T-helper 1 cell (primary cell): ENCODE results near the gene SSBP2.
A peak's percentile ranks its signal among the peaks of the same experiment; 100 is the strongest.
"Not testable (repeated sequence)": the region's sequence is repeated elsewhere in the genome, so short reads cannot be mapped to it uniquely, and the experiment has no call there.

Experiments used
- DNase-seq, 5 donors: peaks; one replicate each; pipeline ENCODE4 v3.0.0-alpha.2; 2012 to 2020

SSBP2 gene

GRCh38 chr5:81646469-81646995 is 104.4 kb downstream of the SSBP2 start:
- DNase-seq = no peak

GRCh38 chr5:81642210-81642609 is 108.7 kb downstream of the SSBP2 start:
- no peak for DNase-seq

GRCh38 chr5:81639556-81639955 is 111.3 kb downstream of the SSBP2 start:
- no peak for DNase-seq

GRCh38 chr5:81638471-81638870 is 112.4 kb downstream of the SSBP2 start:
- no peak for DNase-seq

- no peak for DNase-seq
Measured at GRCh38 chr5:81633891-81634290, 117.0 kb downstream of the SSBP2 start.

- no peak for DNase-seq
Measured at GRCh38 chr5:81633471-81633870, 117.4 kb downstream of the SSBP2 start.

- peak in 1 of 5 donors; percentile 4 for DNase-seq
Measured at GRCh38 chr5:81632679-81633078, 118.2 kb downstream of the SSBP2 start.

- DNase-seq = peak in 1 of 5 donors; percentile 29
Measured at GRCh38 chr5:81631621-81632020, 119.3 kb downstream of the SSBP2 start.

- peak in 4 of 5 donors; percentile 1 to 79 (median 8) for DNase-seq
Measured at GRCh38 chr5:81631124-81631523, 119.8 kb downstream of the SSBP2 start.

- no peak for DNase-seq
Measured at GRCh38 chr5:81630684-81631083, 120.2 kb downstream of the SSBP2 start.

- DNase-seq = no peak
Measured at GRCh38 chr5:81629986-81630385, 120.9 kb downstream of the SSBP2 start.

- not testable (repeated sequence) for DNase-seq
Measured at GRCh38 chr5:81628061-81628460, 122.8 kb downstream of the SSBP2 start.

- no peak for DNase-seq
Measured at GRCh38 chr5:81626524-81626923, 124.4 kb downstream of the SSBP2 start.

- no peak for DNase-seq
Measured at GRCh38 chr5:81609810-81610375, 141.0 kb downstream of the SSBP2 start.

GRCh38 chr5:81608976-81609375 is 141.9 kb downstream of the SSBP2 start:
- DNase-seq = no peak

- no peak for DNase-seq
Measured at GRCh38 chr5:81607693-81608092, 143.2 kb downstream of the SSBP2 start.

- no peak for DNase-seq
Measured at GRCh38 chr5:81606150-81606549, 144.7 kb downstream of the SSBP2 start.

- no peak for DNase-seq
Measured at GRCh38 chr5:81605299-81605698, 145.6 kb downstream of the SSBP2 start.

- no peak for DNase-seq
Measured at GRCh38 chr5:81604193-81604592, 146.7 kb downstream of the SSBP2 start.

- no peak for DNase-seq
Measured at GRCh38 chr5:81601919-81602318, 149.0 kb downstream of the SSBP2 start.

- DNase-seq = not testable (repeated sequence)
Measured at GRCh38 chr5:81592085-81592484, 158.8 kb downstream of the SSBP2 start.

- DNase-seq = no peak
Measured at GRCh38 chr5:81590498-81591384, 160.2 kb downstream of the SSBP2 start.

GRCh38 chr5:81579262-81579924 is 171.5 kb downstream of the SSBP2 start:
- peak in 1 of 5 donors; percentile 17 for DNase-seq
